GM23338 (cell line): ENCODE measurements around the gene ULK4. TPM values are rescaled to one million over a fixed set of nuclear protein-coding genes. Genes with fewer than 3 reads are reported as not detected.

Source experiments
- ATAC-seq: fragments of 200-7000 bp; cut with Tn5 transposase; 3 replicates; pipeline ENCODE4 v1.9.1; 2020
- DNase-seq: peaks from one replicate; pipeline ENCODE4 v3.0.0-alpha.2; 2015; ENCODE audit warnings: low spot score
- H2AFZ ChIP-seq: fragments of 200-600 bp; sonication (generic); 2 replicates; pipeline ENCODE4 v1.8.0; 2016; ENCODE audit warnings: antibody characterized with exemption, mild to moderate bottlenecking, moderate library complexity
- H3F3A ChIP-seq: fragments of 200-600 bp; sonication (generic); replicated peaks from 2 replicates; pipeline ENCODE4 v1.8.0; 2017; ENCODE audit warnings: antibody characterized with exemption, mixed run types, low read depth
- H3K27ac ChIP-seq: fragments of 200-600 bp; sonication (generic); 2 replicates; pipeline ENCODE4 v1.6.1; 2016; ENCODE audit warnings: low read depth
- H3K27me3 ChIP-seq: fragments of 200-600 bp; sonication (generic); 2 replicates; pipeline ENCODE4 v1.8.0; 2016; ENCODE audit warnings: mild to moderate bottlenecking, mixed run types, moderate library complexity; ENCODE audit not compliant: insufficient read depth
- H3K36me3 ChIP-seq: fragments of 200-600 bp; sonication (generic); 2 replicates; pipeline ENCODE4 v1.8.0; 2016; ENCODE audit warnings: mild to moderate bottlenecking; ENCODE audit not compliant: insufficient read depth
- H3K4me1 ChIP-seq: fragments of 200-600 bp; sonication (generic); 2 replicates; pipeline ENCODE4 v1.8.0; 2016; ENCODE audit warnings: mild to moderate bottlenecking, moderate library complexity; ENCODE audit not compliant: insufficient read depth
- H3K4me2 ChIP-seq: fragments of 200-600 bp; sonication (generic); 2 replicates; pipeline ENCODE4 v1.7.1; 2017; ENCODE audit warnings: mixed run types
- H3K4me3 ChIP-seq: fragments of 200-600 bp; sonication (generic); 2 replicates; pipeline ENCODE4 v1.6.1; 2016; ENCODE audit warnings: mixed run types
- H3K79me2 ChIP-seq: fragments of 200-600 bp; sonication (generic); replicated peaks from 2 replicates; pipeline ENCODE4 v1.8.0; 2017; ENCODE audit warnings: mild to moderate bottlenecking; ENCODE audit not compliant: insufficient read depth
- H3K9me2 ChIP-seq: fragments of 200-600 bp; sonication (generic); 2 replicates; pipeline ENCODE4 v1.8.0; 2017; ENCODE audit not compliant: insufficient read depth
- H4K20me1 ChIP-seq: fragments of 200-600 bp; sonication (generic); replicated peaks from 2 replicates; pipeline ENCODE4 v1.8.0; 2017; ENCODE audit warnings: mild to moderate bottlenecking; ENCODE audit not compliant: insufficient read depth
- H3K27ac Mint-ChIP-seq: 2 replicates; pipeline ENCODE4 v1.8.0; 2020; ENCODE audit warnings: inconsistent platforms, mild to moderate bottlenecking, moderate library complexity, mixed read lengths
- H3K27me3 Mint-ChIP-seq: 3 replicates; pipeline ENCODE4 v1.8.0; 2022; ENCODE audit warnings: low read depth, mild to moderate bottlenecking, moderate library complexity, mixed read lengths, inconsistent platforms; ENCODE audit not compliant: insufficient read depth, poor library complexity
- H3K36me3 Mint-ChIP-seq: 3 replicates; pipeline ENCODE4 v1.8.0; 2021; ENCODE audit warnings: low read depth, mild to moderate bottlenecking, inconsistent platforms, moderate library complexity, mixed read lengths
- H3K4me1 Mint-ChIP-seq: 3 replicates; pipeline ENCODE4 v1.8.0; 2020; ENCODE audit warnings: mild to moderate bottlenecking, inconsistent platforms, mixed read lengths
- H3K4me3 Mint-ChIP-seq: 3 replicates; pipeline ENCODE4 v1.8.0; 2021; ENCODE audit warnings: moderate library complexity, mild to moderate bottlenecking, inconsistent platforms, mixed read lengths
- H3K9me3 Mint-ChIP-seq: 3 replicates; pipeline ENCODE4 v1.8.0; 2020; ENCODE audit warnings: moderate library complexity, mild to moderate bottlenecking, inconsistent platforms, mixed read lengths
- CREB1 ChIP-seq: fragments of 250-450 bp; sonication (Bioruptor Pico); IDR thresholded peaks from 2 replicates; pipeline ENCODE4 v1.5.0; 2020; ENCODE audit warnings: low read depth, mild to moderate bottlenecking, moderate library complexity
- CTCF ChIP-seq, 2 experiments: fragments of 200-600 bp in 1 of 2; sonication (generic) in 1 of 2; conservative IDR thresholded peaks; 2 replicates each; pipeline versions ENCODE4 v1.5.1 to v1.6.1; 2016 to 2017; ENCODE audit warnings: antibody characterized with exemption in 2 of 2, low read depth in 2 of 2, mild to moderate bottlenecking in 2 of 2, moderate library complexity in 1 of 2
- ETS1 ChIP-seq: IDR thresholded peaks from 2 replicates; pipeline ENCODE4 v1.6.1; 2016; ENCODE audit warnings: antibody characterized with exemption
- EZH2 ChIP-seq: fragments of 200-600 bp; sonication (generic); IDR thresholded peaks from one replicate; pipeline ENCODE4 v1.8.0; 2017; ENCODE audit warnings: antibody characterized with exemption, mild to moderate bottlenecking, low read depth; ENCODE audit not compliant: unreplicated experiment
- EZH2phosphoT487 ChIP-seq: fragments of 200-600 bp; sonication (generic); IDR thresholded peaks from one replicate; pipeline ENCODE4 v1.8.1; 2018; ENCODE audit warnings: antibody characterized with exemption; ENCODE audit not compliant: unreplicated experiment
- JUNB ChIP-seq: IDR thresholded peaks from one replicate; pipeline ENCODE4 v1.6.1; 2016; ENCODE audit warnings: antibody characterized with exemption; ENCODE audit not compliant: unreplicated experiment
- NANOG ChIP-seq: IDR thresholded peaks from 2 replicates; pipeline ENCODE4 v1.6.1; 2016; ENCODE audit warnings: antibody characterized with exemption, borderline replicate concordance
- POLR2AphosphoS5 ChIP-seq: IDR thresholded peaks from 2 replicates; pipeline ENCODE4 v1.6.1; 2016; ENCODE audit warnings: antibody characterized with exemption, low read depth
- REST ChIP-seq: IDR thresholded peaks from one replicate; pipeline ENCODE4 v1.6.1; 2018; ENCODE audit warnings: antibody characterized with exemption; ENCODE audit not compliant: unreplicated experiment
- STAT1 ChIP-seq: IDR thresholded peaks from one replicate; pipeline ENCODE4 v1.6.1; 2016; ENCODE audit warnings: antibody characterized with exemption; ENCODE audit not compliant: unreplicated experiment
- ZNF114 ChIP-seq: fragments of 250-450 bp; sonication (Bioruptor Pico); IDR thresholded peaks from 2 replicates; pipeline ENCODE4 v1.5.0; 2020; ENCODE audit warnings: mild to moderate bottlenecking, moderate library complexity
- ZNF331 ChIP-seq: fragments of 250-450 bp; sonication (Bioruptor Pico); IDR thresholded peaks from 2 replicates; pipeline ENCODE4 v1.5.0; 2020; ENCODE audit warnings: low read depth, mild to moderate bottlenecking, moderate library complexity
- ZNF462 ChIP-seq: fragments of 250-450 bp; sonication (Bioruptor Pico); IDR thresholded peaks from 2 replicates; pipeline ENCODE4 v1.5.0; 2020; ENCODE audit warnings: mild to moderate bottlenecking, moderate library complexity
- polyA plus RNA-seq: library from polyadenylated mRNA; unstranded; fragments of >200 nt; fragmentation: Nextera tagmentation; extraction: Ambion mirVana; gene quantifications from 2 replicates; pipeline ENCODE4 v1.2.1, GENCODE V29; 2016
- total RNA-seq: library from RNA; depleted of rRNA; stranded (reverse); fragments of >200 nt; shearing (Covaris generic); gene quantifications from 2 replicates; pipeline ENCODE4 v1.2.3, GENCODE V29; 2014

The ULK4 gene
- total and polyA plus RNA-seq, 2 experiments from 2014 or later: 20.8 to 41.4 TPM

GRCh38 chr3:41290306-41290705 lies 671.6 kb downstream of the ULK4 start:
- Histone ChIP-seq H3K27ac (no peak overlapping the region), H4K20me1 (no peaks in the 10 kb centered on the region), H3K9me2 (peaks cover 6% of the 10 kb centered on the region; the same call in 1 of the 2 replicates), H3K4me1 (peaks cover 3% of the 10 kb centered on the region; the same call in 1 of the 2 replicates), H2AFZ (no peak overlapping the region), H3K27me3 (no peaks in the 10 kb centered on the region), H3K4me3 (no peak overlapping the region), H3F3A (no peaks in the 10 kb centered on the region), H3K4me2 (no peak overlapping the region), H3K79me2 (no peaks in the 10 kb centered on the region), H3K36me3 (no peaks in the 10 kb centered on the region)
- H3K4me3 Mint-ChIP-seq: no peak overlapping the region
- no peaks in the 10 kb centered on the region for H3K9me3 Mint-ChIP-seq
- ATAC-seq (no peak), DNase-seq (no peak)
- no peaks in the 10 kb centered on the region for H3K36me3 Mint-ChIP-seq
- peak overlapping the region; percentile 88; the same call in 1 of the 2 replicates for H3K27ac Mint-ChIP-seq
- no peak for TF ChIP-seq ZNF331 (CRISPR knock-in tag)
- no peak for TF ChIP-seq CREB1 (CRISPR knock-in tag)
- no peak for TF ChIP-seq ZNF114 (CRISPR knock-in tag)
- TF ChIP-seq ETS1: no peak
- no peak for TF ChIP-seq NANOG
- no peak for TF ChIP-seq EZH2
- TF ChIP-seq ZNF462 (CRISPR knock-in tag): no peak
- no peak for TF ChIP-seq JUNB
- TF ChIP-seq STAT1: no peak
- TF ChIP-seq POLR2AphosphoS5: no peak
- TF ChIP-seq EZH2phosphoT487: no peak
- no peak for TF ChIP-seq CTCF (conservative IDR thresholded peaks at IDR 0.05; ENCODE audit: low read depth in 2 of 2)
- no peak for TF ChIP-seq REST
- H3K4me1 Mint-ChIP-seq: peaks cover 9% of the 10 kb centered on the region
- H3K27me3 Mint-ChIP-seq: peaks cover 2% of the 10 kb centered on the region
